ENCODE measurements around the gene PMEPA1.

The PMEPA1 gene

DNA sequence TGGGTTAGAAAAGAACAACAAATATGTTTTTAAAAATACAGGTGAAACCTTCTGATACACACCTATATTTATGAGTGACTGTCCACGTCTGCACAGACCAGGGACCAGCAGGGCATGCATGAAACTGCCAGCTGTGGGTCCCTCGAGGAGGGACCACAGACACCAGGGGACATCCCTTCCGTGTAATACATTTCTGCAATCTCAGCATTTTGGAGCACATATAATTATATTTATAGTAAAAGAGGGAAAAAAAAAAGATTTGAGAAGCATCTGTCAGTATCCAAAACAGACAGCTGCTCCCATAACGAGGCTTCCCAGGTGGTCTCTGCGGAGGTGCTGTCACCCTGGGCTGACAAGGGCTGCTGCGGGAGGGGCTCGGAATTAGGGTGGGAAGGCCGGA lies 40.2 kb downstream of the PMEPA1 start:
- H3K4me1 ChIP-seq (ENCODE audit: control insufficient read depth in 2 of 2, insufficient read depth in 1 of 2, low read depth in 1 of 2, low read length in 2 of 2) = peaks cover 4 to 6% of the 10 kb centered on the region in 2 donors
- H3K4me3 ChIP-seq (ENCODE audit: low read length in 2 of 2) = no peak overlapping the region
- no CpG with 5 or more reads among the region's 8 CpGs for WGBS, 2 donors (ENCODE audit: extremely low coverage in 2 of 2, insufficient read length in 2 of 2, insufficient replicate concordance in 1 of 2)
- no peak overlapping the region for H3K23ac ChIP-seq (ENCODE audit: low read depth, low read length, poor library complexity)
- H3K27ac ChIP-seq (replicated peaks; ENCODE audit: low read length) = no peak overlapping the region
- H3K79me1 ChIP-seq (ENCODE audit: low read depth, low read length) = no peaks in the 10 kb centered on the region
- H3K4me2 ChIP-seq (ENCODE audit: insufficient read depth, low read length, poor library complexity, severe bottlenecking) = no peak overlapping the region
- no peak overlapping the region for H4K91ac ChIP-seq (ENCODE audit: low read depth, low read length, poor library complexity)
- no peak overlapping the region for H2BK5ac ChIP-seq (ENCODE audit: low read length)
- H4K8ac ChIP-seq (ENCODE audit: low read depth, low read length) = no peak overlapping the region
- H3K27me3 ChIP-seq (ENCODE audit: control insufficient read depth in 3 of 3, insufficient read depth in 3 of 3, low read depth in 1 of 3, low read length in 3 of 3) = no peaks in the 10 kb centered on the region
- H2BK15ac ChIP-seq (ENCODE audit: low read length) = no peak overlapping the region
- H2BK12ac ChIP-seq (ENCODE audit: low read length) = no peak overlapping the region
- H3K9ac ChIP-seq (ENCODE audit: low read depth, low read length, poor library complexity) = no peak overlapping the region
- no peak for DNase-seq (ENCODE audit: low spot score)
- H3K36me3 ChIP-seq (replicated peaks in 1 of 2; ENCODE audit: control insufficient read depth in 2 of 2, insufficient read depth in 2 of 2, low read length in 2 of 2) = no peaks in the 10 kb centered on the region
- no peak overlapping the region for H3K4ac ChIP-seq (ENCODE audit: low read length)
- no peak overlapping the region for H3K14ac ChIP-seq (ENCODE audit: low read length)
- no peak overlapping the region for H2AK5ac ChIP-seq (ENCODE audit: low read depth, low read length)
- peak overlapping the region; percentile 52 for H3K18ac ChIP-seq (ENCODE audit: low read length)
- H2BK120ac ChIP-seq (ENCODE audit: low read depth, low read length) = no peak overlapping the region
- H3K9me3 ChIP-seq (replicated peaks in 1 of 2; ENCODE audit: control insufficient read depth in 2 of 2, insufficient read depth in 1 of 2, low read depth in 1 of 2, low read length in 2 of 2) = no peaks in the 10 kb centered on the region
- no peak overlapping the region for H2AFZ ChIP-seq (ENCODE audit: low read length)

DNA sequence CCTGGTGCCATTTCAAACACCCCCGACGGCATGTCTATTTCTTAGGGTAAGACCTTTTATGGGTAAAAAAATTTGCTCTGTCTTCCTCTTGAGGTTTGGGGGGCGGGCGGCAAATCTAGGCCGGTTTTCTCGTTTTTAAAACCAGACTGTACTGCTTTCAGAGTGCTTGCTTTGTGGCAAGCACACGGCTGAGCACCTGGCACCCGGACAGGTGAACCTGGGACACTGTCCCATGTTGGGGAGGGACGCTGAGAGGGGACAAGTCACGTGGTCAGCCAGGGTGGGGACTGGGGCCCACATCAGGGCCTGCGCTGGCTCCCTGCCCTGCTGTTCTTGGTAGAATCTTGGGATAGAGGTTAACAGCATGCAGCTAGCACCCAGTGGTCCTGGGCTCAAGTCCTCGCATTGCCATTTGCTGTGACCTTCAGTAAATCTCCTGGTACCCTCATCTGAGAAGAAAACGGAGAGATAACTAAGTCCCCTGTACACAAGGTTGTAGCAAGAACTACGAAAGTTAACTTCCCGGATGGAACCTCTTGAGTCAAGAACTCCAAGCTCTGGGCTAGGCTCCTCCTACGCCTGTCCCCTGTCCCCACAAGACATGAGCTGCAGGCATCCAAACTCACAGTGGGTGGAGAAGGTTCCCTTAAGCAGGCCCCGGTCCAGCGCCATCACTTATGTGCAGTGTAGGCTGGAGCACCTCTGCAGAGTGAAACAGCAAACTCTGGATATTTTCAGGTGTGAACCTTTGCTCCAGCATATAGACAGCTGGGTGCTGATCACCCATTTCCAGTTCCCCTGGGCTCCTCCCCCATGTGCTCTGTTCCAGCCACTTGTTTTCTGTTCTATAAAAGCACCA lies 41.7 kb downstream of the PMEPA1 start:
- Histone ChIP-seq H3K36me3 (replicated peaks in 1 of 2; ENCODE audit: control insufficient read depth in 2 of 2, insufficient read depth in 2 of 2, low read length in 2 of 2) (no peaks in the 10 kb centered on the region), H3K4me1 (ENCODE audit: control insufficient read depth in 2 of 2, insufficient read depth in 1 of 2, low read depth in 1 of 2, low read length in 2 of 2) (peaks cover 4 to 6% of the 10 kb centered on the region in 2 donors), H3K9me3 (replicated peaks in 1 of 2; ENCODE audit: control insufficient read depth in 2 of 2, insufficient read depth in 1 of 2, low read depth in 1 of 2, low read length in 2 of 2) (no peaks in the 10 kb centered on the region), H3K4me2 (ENCODE audit: insufficient read depth, low read length, poor library complexity, severe bottlenecking) (no peak overlapping the region), H2BK15ac (ENCODE audit: low read length) (no peak overlapping the region), H3K4me3 (ENCODE audit: low read length in 2 of 2) (no peak overlapping the region), H2BK5ac (ENCODE audit: low read length) (no peak overlapping the region), H2BK120ac (ENCODE audit: low read depth, low read length) (no peak overlapping the region), H4K91ac (ENCODE audit: low read depth, low read length, poor library complexity) (no peak overlapping the region), H4K8ac (ENCODE audit: low read depth, low read length) (no peak overlapping the region), H3K9ac (ENCODE audit: low read depth, low read length, poor library complexity) (no peak overlapping the region), H3K14ac (ENCODE audit: low read length) (no peak overlapping the region), H3K4ac (ENCODE audit: low read length) (no peak overlapping the region), H3K27ac (replicated peaks; ENCODE audit: low read length) (no peak overlapping the region), H3K79me1 (ENCODE audit: low read depth, low read length) (no peaks in the 10 kb centered on the region), H3K18ac (ENCODE audit: low read length) (no peak overlapping the region), H3K27me3 (ENCODE audit: control insufficient read depth in 3 of 3, insufficient read depth in 3 of 3, low read depth in 1 of 3, low read length in 3 of 3) (no peaks in the 10 kb centered on the region), H3K23ac (ENCODE audit: low read depth, low read length, poor library complexity) (no peak overlapping the region), H2AFZ (ENCODE audit: low read length) (no peak overlapping the region), H2BK12ac (ENCODE audit: low read length) (no peak overlapping the region), H2AK5ac (ENCODE audit: low read depth, low read length) (peak overlapping the region; percentile 50)
- DNase-seq (ENCODE audit: low spot score) = no peak
- no CpG with 5 or more reads among the region's 18 CpGs for WGBS, 2 donors (ENCODE audit: extremely low coverage in 2 of 2, insufficient read length in 2 of 2, insufficient replicate concordance in 1 of 2)

DNA sequence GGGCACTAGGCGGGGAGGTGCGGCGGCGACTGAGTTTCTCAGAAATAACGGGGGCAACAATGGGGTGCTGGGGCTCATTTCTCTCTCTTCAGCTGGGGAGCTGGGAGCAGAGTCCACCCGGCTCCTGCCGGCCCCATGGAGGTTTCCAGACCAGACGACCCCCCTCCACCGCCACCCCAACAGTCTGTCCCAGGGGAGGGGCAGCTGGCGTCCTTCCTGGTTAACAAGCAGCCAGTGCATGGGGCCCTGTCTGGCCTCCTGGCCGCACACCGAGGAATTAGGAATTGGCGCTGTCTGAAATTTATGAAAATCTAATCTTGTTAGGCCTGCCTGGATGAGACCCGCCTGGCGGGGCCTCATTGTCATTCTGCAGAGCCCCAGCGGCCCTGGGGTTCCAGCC lies 42.4 kb downstream of the PMEPA1 start:
- no CpG with 5 or more reads among the region's 16 CpGs for WGBS, 2 donors (ENCODE audit: extremely low coverage in 2 of 2, insufficient read length in 2 of 2, insufficient replicate concordance in 1 of 2)
- H3K23ac ChIP-seq (ENCODE audit: low read depth, low read length, poor library complexity) = no peak overlapping the region
- H2BK120ac ChIP-seq (ENCODE audit: low read depth, low read length) = peak overlapping the region; percentile 27
- H3K27ac ChIP-seq (replicated peaks; ENCODE audit: low read length) = no peak overlapping the region
- H4K8ac ChIP-seq (ENCODE audit: low read depth, low read length) = no peak overlapping the region
- H3K4me2 ChIP-seq (ENCODE audit: insufficient read depth, low read length, poor library complexity, severe bottlenecking) = no peak overlapping the region
- H3K9ac ChIP-seq (ENCODE audit: low read depth, low read length, poor library complexity) = no peak overlapping the region
- peak overlapping the region; percentile 43 for H2AK5ac ChIP-seq (ENCODE audit: low read depth, low read length)
- H4K91ac ChIP-seq (ENCODE audit: low read depth, low read length, poor library complexity) = no peak overlapping the region
- no peak overlapping the region for H2BK15ac ChIP-seq (ENCODE audit: low read length)
- H3K4me3 ChIP-seq (ENCODE audit: low read length in 2 of 2) = no peak overlapping the region
- no peaks in the 10 kb centered on the region for H3K9me3 ChIP-seq (replicated peaks in 1 of 2; ENCODE audit: control insufficient read depth in 2 of 2, insufficient read depth in 1 of 2, low read depth in 1 of 2, low read length in 2 of 2)
- DNase-seq (ENCODE audit: low spot score) = no peak
- no peak overlapping the region for H3K18ac ChIP-seq (ENCODE audit: low read length)
- H3K4ac ChIP-seq (ENCODE audit: low read length) = no peak overlapping the region
- no peak overlapping the region for H2BK12ac ChIP-seq (ENCODE audit: low read length)
- H3K14ac ChIP-seq (ENCODE audit: low read length) = peak overlapping the region; percentile 17
- no peaks in the 10 kb centered on the region for H3K79me1 ChIP-seq (ENCODE audit: low read depth, low read length)
- H3K4me1 ChIP-seq (ENCODE audit: control insufficient read depth in 2 of 2, insufficient read depth in 1 of 2, low read depth in 1 of 2, low read length in 2 of 2) = peaks cover under 1 to 3% of the 10 kb centered on the region in 2 donors
- no peak overlapping the region for H2AFZ ChIP-seq (ENCODE audit: low read length)
- no peak overlapping the region for H2BK5ac ChIP-seq (ENCODE audit: low read length)
- H3K27me3 ChIP-seq (ENCODE audit: control insufficient read depth in 3 of 3, insufficient read depth in 3 of 3, low read depth in 1 of 3, low read length in 3 of 3) = no peaks in the 10 kb centered on the region
- no peaks in the 10 kb centered on the region for H3K36me3 ChIP-seq (replicated peaks in 1 of 2; ENCODE audit: control insufficient read depth in 2 of 2, insufficient read depth in 2 of 2, low read length in 2 of 2)

DNA sequence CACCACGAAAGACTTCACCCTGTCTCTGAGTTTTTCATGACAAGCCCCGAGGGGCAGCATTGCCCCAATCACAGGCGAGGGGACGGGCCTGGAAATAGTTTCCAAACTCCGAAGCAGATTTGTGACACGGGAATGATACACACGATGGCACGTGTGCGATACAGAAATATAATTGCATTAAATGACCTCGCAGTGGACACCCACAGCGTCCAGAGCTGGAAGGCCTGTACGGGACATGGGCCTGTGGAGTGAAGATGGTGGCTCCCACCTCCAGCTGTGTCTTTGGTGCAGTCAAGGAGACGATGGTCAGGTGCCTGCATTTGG lies 43.0 kb downstream of the PMEPA1 start:
- Histone ChIP-seq H3K27ac (replicated peaks; ENCODE audit: low read length) (no peak overlapping the region), H2AK5ac (ENCODE audit: low read depth, low read length) (no peak overlapping the region), H2BK5ac (ENCODE audit: low read length) (no peak overlapping the region), H3K4ac (ENCODE audit: low read length) (no peak overlapping the region), H3K4me1 (ENCODE audit: control insufficient read depth in 2 of 2, insufficient read depth in 1 of 2, low read depth in 1 of 2, low read length in 2 of 2) (no peaks in the 10 kb centered on the region), H3K9ac (ENCODE audit: low read depth, low read length, poor library complexity) (no peak overlapping the region), H3K4me2 (ENCODE audit: insufficient read depth, low read length, poor library complexity, severe bottlenecking) (no peak overlapping the region), H3K14ac (ENCODE audit: low read length) (no peak overlapping the region), H2BK15ac (ENCODE audit: low read length) (no peak overlapping the region), H3K4me3 (ENCODE audit: low read length in 2 of 2) (no peak overlapping the region), H3K27me3 (ENCODE audit: control insufficient read depth in 3 of 3, insufficient read depth in 3 of 3, low read depth in 1 of 3, low read length in 3 of 3) (no peaks in the 10 kb centered on the region), H3K18ac (ENCODE audit: low read length) (no peak overlapping the region), H3K23ac (ENCODE audit: low read depth, low read length, poor library complexity) (no peak overlapping the region), H4K8ac (ENCODE audit: low read depth, low read length) (no peak overlapping the region), H3K36me3 (replicated peaks in 1 of 2; ENCODE audit: control insufficient read depth in 2 of 2, insufficient read depth in 2 of 2, low read length in 2 of 2) (no peaks in the 10 kb centered on the region), H4K91ac (ENCODE audit: low read depth, low read length, poor library complexity) (no peak overlapping the region), H3K79me1 (ENCODE audit: low read depth, low read length) (no peaks in the 10 kb centered on the region), H2AFZ (ENCODE audit: low read length) (no peak overlapping the region), H2BK12ac (ENCODE audit: low read length) (no peak overlapping the region), H2BK120ac (ENCODE audit: low read depth, low read length) (peak overlapping the region; percentile 27), H3K9me3 (replicated peaks in 1 of 2; ENCODE audit: control insufficient read depth in 2 of 2, insufficient read depth in 1 of 2, low read depth in 1 of 2, low read length in 2 of 2) (no peaks in the 10 kb centered on the region)
- no CpG with 5 or more reads among the region's 13 CpGs for WGBS, 2 donors (ENCODE audit: extremely low coverage in 2 of 2, insufficient read length in 2 of 2, insufficient replicate concordance in 1 of 2)
- DNase-seq (ENCODE audit: low spot score) = no peak
